ENCODE results near the gene DNAJB1. TPM values are rescaled to one million over a fixed set of nuclear protein-coding genes. Genes with fewer than 3 reads are reported as not detected.
"Not testable (repeated sequence)": the region's sequence is repeated elsewhere in the genome, so short reads cannot be mapped to it uniquely, and the experiment has no call there.

DNAJB1 gene
- total RNA-seq, 8 experiments from 2014 or later, result 36.7 to 113 (median 72.8) TPM

- 40 to 100% (median 78%) methylated on average over 1 to 4 of the region's 9 CpGs; no CpG with 5 or more reads in 4 of the 10 experiments for WGBS, 10 experiments
- Histone ChIP-seq H3K27ac (no peak overlapping the region), H3K4me1 (replicated peaks in 1 of 2) (no peaks in the 10 kb centered on the region), H3K4me3 (no peak overlapping the region)
- in situ Hi-C loops (cut with MboI; ENCODE audit: low pct_unique_long_range_greater_than_20kb in 2 of 9, low sequenced_read_pairs in 9 of 9, unreplicated experiment in 9 of 9), result no loop called here
- no peak for ATAC-seq (replicated peaks in 6 of 8)
Measured at GRCh38 chr19:14545716-14546082, 27.5 kb upstream of the DNAJB1 start.

- in situ Hi-C loops (cut with MboI; ENCODE audit: low pct_unique_long_range_greater_than_20kb in 2 of 9, low sequenced_read_pairs in 9 of 9, unreplicated experiment in 9 of 9), result no loop called here
- H3K27ac ChIP-seq, result no peak overlapping the region
- WGBS, 10 experiments, result 50 to 100% (median 90%) methylated on average over 1 to 16 of the region's 21 CpGs; no CpG with 5 or more reads in 3 of the 10 experiments
- no peaks in the 10 kb centered on the region for H3K4me1 ChIP-seq (replicated peaks in 1 of 2)
- ATAC-seq (replicated peaks in 6 of 8), result peak in 3 of 8 experiments; percentile 14 to 67 (median 32)
- H3K4me3 ChIP-seq, result no peak overlapping the region
Measured at GRCh38 chr19:14544977-14545715, 26.9 kb upstream of the DNAJB1 start.

- Histone ChIP-seq H3K27ac (peak overlapping the region in 1 of 2 donors; percentile 30), H3K4me3 (no peak overlapping the region), H3K4me1 (replicated peaks in 1 of 2) (no peaks in the 10 kb centered on the region)
- 84 to 100% (median 98%) methylated on average over 1 to 5 of the region's 5 CpGs; no CpG with 5 or more reads in 6 of the 10 experiments for WGBS, 10 experiments
- in situ Hi-C loops (cut with MboI; ENCODE audit: low pct_unique_long_range_greater_than_20kb in 2 of 9, low sequenced_read_pairs in 9 of 9, unreplicated experiment in 9 of 9), result no loop called here
- ATAC-seq (replicated peaks in 6 of 8), result no peak
Measured at GRCh38 chr19:14544047-14544446, 25.9 kb upstream of the DNAJB1 start.

GRCh38 chr19:14542711-14543328, 24.6 kb upstream of the DNAJB1 start:
- no peak overlapping the region for H3K4me3 ChIP-seq
- peak in 5 of 8 experiments; percentile 35 to 93 (median 88) for ATAC-seq (replicated peaks in 6 of 8)
- in situ Hi-C loops (cut with MboI; ENCODE audit: low pct_unique_long_range_greater_than_20kb in 2 of 9, low sequenced_read_pairs in 9 of 9, unreplicated experiment in 9 of 9), result no loop called here
- H3K27ac ChIP-seq, result no peak overlapping the region
- peaks cover 0 to 2% of the 10 kb centered on the region in 2 donors for H3K4me1 ChIP-seq (replicated peaks in 1 of 2)
- WGBS, 10 experiments, result 17 to 82% (median 38%) methylated on average over 1 to 5 of the region's 7 CpGs; no CpG with 5 or more reads in 5 of the 10 experiments

- H3K4me3 ChIP-seq; in situ Hi-C loops (cut with MboI; ENCODE audit: low pct_unique_long_range_greater_than_20kb in 2 of 9, low sequenced_read_pairs in 9 of 9, unreplicated experiment in 9 of 9); ATAC-seq (replicated peaks in 6 of 8); H3K27ac ChIP-seq; H3K4me1 ChIP-seq (replicated peaks in 1 of 2): not testable (repeated sequence)
- 17 to 84% (median 79%) methylated on average over 1 to 5 of the region's 5 CpGs; no CpG with 5 or more reads in 2 of the 10 experiments for WGBS, 10 experiments
Measured at GRCh38 chr19:14541979-14542378, 23.8 kb upstream of the DNAJB1 start.

GRCh38 chr19:14540741-14541525, 22.7 kb upstream of the DNAJB1 start:
- peaks cover 7 to 12% of the 10 kb centered on the region in 2 donors for H3K4me1 ChIP-seq (replicated peaks in 1 of 2)
- 92 to 100% (median 96%) methylated on average over 1 to 14 of the region's 19 CpGs; no CpG with 5 or more reads in 1 of the 10 experiments for WGBS, 10 experiments
- no peak overlapping the region for H3K4me3 ChIP-seq
- no peak overlapping the region for H3K27ac ChIP-seq
- in situ Hi-C loops (cut with MboI; ENCODE audit: low pct_unique_long_range_greater_than_20kb in 2 of 9, low sequenced_read_pairs in 9 of 9, unreplicated experiment in 9 of 9), result no loop called here
- no peak for ATAC-seq (replicated peaks in 6 of 8)

- no peak overlapping the region for H3K27ac ChIP-seq
- in situ Hi-C loops (cut with MboI; ENCODE audit: low pct_unique_long_range_greater_than_20kb in 2 of 9, low sequenced_read_pairs in 9 of 9, unreplicated experiment in 9 of 9), result no loop called here
- ATAC-seq (replicated peaks in 6 of 8), result peak; percentile 42 to 95 (median 72)
- WGBS, 10 experiments, result 0 to 100% (median 75%) methylated on average over 1 to 4 of the region's 24 CpGs; no CpG with 5 or more reads in 4 of the 10 experiments
- peak overlapping the region in 1 of 5 donors; percentile 20 for H3K4me3 ChIP-seq
- peaks cover 7 to 12% of the 10 kb centered on the region in 2 donors for H3K4me1 ChIP-seq (replicated peaks in 1 of 2)
Measured at GRCh38 chr19:14536926-14537692, 18.9 kb upstream of the DNAJB1 start.

GRCh38 chr19:14533450-14533849, 15.3 kb upstream of the DNAJB1 start:
- 81 to 100% (median 89%) methylated on average over 1 to 5 of the region's 5 CpGs; no CpG with 5 or more reads in 2 of the 10 experiments for WGBS, 10 experiments
- H3K27ac ChIP-seq, result no peak overlapping the region
- H3K4me1 ChIP-seq (replicated peaks in 1 of 2), result peaks cover 14 to 16% of the 10 kb centered on the region in 2 donors
- H3K4me3 ChIP-seq, result no peak overlapping the region
- no peak for ATAC-seq (replicated peaks in 6 of 8)
- in situ Hi-C loops (cut with MboI; ENCODE audit: low pct_unique_long_range_greater_than_20kb in 2 of 9, low sequenced_read_pairs in 9 of 9, unreplicated experiment in 9 of 9), result no loop called here

GRCh38 chr19:14530506-14530905, 12.3 kb upstream of the DNAJB1 start:
- WGBS, 10 experiments, result 0 to 100% (median 62%) methylated on average over 1 to 3 of the region's 3 CpGs; no CpG with 5 or more reads in 1 of the 10 experiments
- Histone ChIP-seq H3K27ac (no peak overlapping the region), H3K4me3 (peak overlapping the region; percentile 57 to 87 (median 74)), H3K4me1 (replicated peaks in 1 of 2) (peaks cover 4 to 7% of the 10 kb centered on the region in 2 donors)
- in situ Hi-C loops (cut with MboI; ENCODE audit: low pct_unique_long_range_greater_than_20kb in 2 of 9, low sequenced_read_pairs in 9 of 9, unreplicated experiment in 9 of 9), result no loop called here
- ATAC-seq (replicated peaks in 6 of 8), result no peak

GRCh38 chr19:14530005-14530348, 11.8 kb upstream of the DNAJB1 start:
- 0% methylated on average over 1 to 8 of the region's 18 CpGs; no CpG with 5 or more reads in 6 of the 10 experiments for WGBS, 10 experiments
- H3K27ac ChIP-seq, result peak overlapping the region; percentile 74 to 79
- H3K4me1 ChIP-seq (replicated peaks in 1 of 2), result peaks cover 4 to 7% of the 10 kb centered on the region in 2 donors
- H3K4me3 ChIP-seq, result peak overlapping the region; percentile 57 to 87 (median 74)
- in situ Hi-C loops (cut with MboI; ENCODE audit: low pct_unique_long_range_greater_than_20kb in 2 of 9, low sequenced_read_pairs in 9 of 9, unreplicated experiment in 9 of 9), result no loop called here
- ATAC-seq (replicated peaks in 6 of 8), result peak in 5 of 8 experiments; percentile 0 to 1 (median 1)

GRCh38 chr19:14529254-14530004, 11.2 kb upstream of the DNAJB1 start, which contains the start of gene TECR:
TECR (plus strand) TSS chr19:14529594; CDS start chr19:14529697, 103 bp downstream.
- Histone ChIP-seq H3K4me1 (replicated peaks in 1 of 2) (peaks cover 4 to 7% of the 10 kb centered on the region in 2 donors), H3K4me3 (peak within 1 kb of the TSS; percentile 57 to 87 (median 74)), H3K27ac (peak within 1 kb of the TSS; percentile 74 to 79)
- ATAC-seq (replicated peaks in 6 of 8), result peak; percentile 94 to 97 (median 97)
- WGBS, 10 experiments, result 0 to 4% (median 1%) methylated on average over 1 to 14 of the region's 59 CpGs; no CpG with 5 or more reads in 6 of the 10 experiments
- in situ Hi-C loops (cut with MboI; ENCODE audit: low pct_unique_long_range_greater_than_20kb in 2 of 9, low sequenced_read_pairs in 9 of 9, unreplicated experiment in 9 of 9), result no loop called here

Measured in motor neuron (in vitro differentiated cells).